ENCODE data around the gene CEP63.

- TF ChIP-seq ZBTB33 (CRISPR knock-in tag; IDR thresholded peaks at IDR 0.05) (no peak), MCM7 (IDR thresholded peaks at IDR 0.05) (no peak), PHF8 (IDR thresholded peaks at IDR 0.05; ENCODE audit: borderline replicate concordance, low read length) (no peak), RAD21 (CRISPR knock-in tag; conservative IDR thresholded peaks at IDR 0.05 in 1 of 2, IDR thresholded peaks at IDR 0.05 in 1 of 2) (no peak), USF2 (CRISPR knock-in tag; IDR thresholded peaks at IDR 0.05) (no peak), REST (IDR thresholded peaks at IDR 0.05; ENCODE audit: borderline replicate concordance) (no peak), REST (CRISPR knock-in tag; IDR thresholded peaks at IDR 0.05; ENCODE audit: low read depth) (no peak), CTCF (IDR thresholded peaks at IDR 0.05 in 2 of 3, conservative IDR thresholded peaks at IDR 0.05 in 1 of 3; ENCODE audit: insufficient read depth in 2 of 3, low read depth in 1 of 3, low read length in 3 of 3) (no peak), EZH2 (IDR thresholded peaks at IDR 0.05; ENCODE audit: borderline replicate concordance, low read depth, low read length) (no peak), NRF1 (conservative IDR thresholded peaks at IDR 0.05 in 1 of 2, IDR thresholded peaks at IDR 0.05 in 1 of 2) (no peak), TAF1 (IDR thresholded peaks at IDR 0.05; ENCODE audit: control insufficient read depth, extremely low read depth, insufficient read depth, low read length, severe bottlenecking) (no peak), ZNF311 (CRISPR knock-in tag; IDR thresholded peaks at IDR 0.05) (no peak)
These were observed 114.3 kb downstream of the CEP63 start for GRCh38 chr3:134600206-134600605.
